Myocyte (in vitro differentiated cells): ENCODE data around the gene ARMS2. TPM values are rescaled to one million over a fixed set of nuclear protein-coding genes. Genes with fewer than 3 reads are reported as not detected.

ENCODE experiments used
- DNase-seq: peaks from one replicate; pipeline ENCODE4 v3.0.0-alpha.2; 2012; ENCODE audit warnings: low read depth
- total RNA-seq: library from RNA; depleted of rRNA; stranded (reverse); fragments of >200 nt; gene quantifications from 2 replicates; pipeline ENCODE4 v1.2.3, GENCODE V29; 2014

ARMS2 gene
- total RNA-seq, 1 donor from 2014 or later = not detected

DNA sequence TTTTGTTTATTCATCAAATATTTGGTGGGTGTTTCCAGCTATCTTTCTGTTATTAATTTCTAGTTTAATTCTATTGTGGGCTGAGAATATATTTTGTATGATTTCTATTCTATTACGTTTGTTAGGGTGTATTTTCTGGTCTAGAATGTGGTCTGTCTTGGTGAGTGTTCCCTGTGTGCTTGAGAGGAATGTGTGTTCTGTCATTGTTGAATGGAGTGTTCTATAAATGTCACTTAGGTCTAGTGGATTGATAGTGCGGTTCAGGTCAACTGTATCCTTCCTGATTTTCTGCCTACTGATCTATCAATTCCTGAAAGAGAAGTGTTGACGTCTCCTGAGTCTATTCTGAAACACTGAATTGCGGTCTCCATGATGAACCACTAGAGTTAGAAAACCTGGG lies 15.4 kb downstream of the ARMS2 start:
- DNase-seq = no peak

- no peak for DNase-seq
Measured at GRCh38 chr10:122471531-122472177, 17.2 kb downstream of the ARMS2 start.

GRCh38 chr10:122473116-122473515 lies 18.7 kb downstream of the ARMS2 start:
- DNase-seq = no peak

DNA sequence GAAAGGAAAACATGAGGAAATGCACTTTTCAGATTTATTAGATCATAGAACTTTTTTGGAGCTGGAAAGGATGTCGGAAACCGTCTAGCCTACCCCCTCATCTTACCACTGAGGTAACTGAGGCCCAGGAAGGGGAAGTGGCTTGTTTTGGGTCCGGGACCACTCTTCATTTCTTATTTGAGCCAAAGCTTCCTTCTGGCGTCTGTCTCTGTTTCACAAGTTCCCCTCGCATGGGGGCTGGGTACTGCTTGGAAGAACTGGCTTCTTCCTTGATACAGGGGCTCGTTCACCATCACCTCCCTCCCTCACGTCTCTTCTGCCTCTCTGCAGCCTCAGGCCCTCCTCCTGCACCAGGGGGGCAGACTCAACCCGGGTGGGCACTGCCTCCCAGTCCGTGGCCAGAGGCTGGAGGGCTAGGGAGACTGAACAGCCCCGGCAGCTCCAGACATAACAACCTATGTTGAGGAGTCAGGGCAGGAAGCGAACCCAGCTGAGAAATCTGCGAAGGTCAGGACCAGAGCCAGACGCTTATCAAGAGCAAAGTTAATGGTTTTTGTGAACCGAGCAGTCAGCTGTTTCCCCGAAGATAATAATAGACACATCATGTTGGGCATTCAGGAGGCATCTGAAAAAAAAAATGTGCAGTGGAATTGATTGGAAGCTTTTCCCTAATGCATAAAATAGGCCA lies 19.8 kb downstream of the ARMS2 start:
- no peak for DNase-seq

DNA sequence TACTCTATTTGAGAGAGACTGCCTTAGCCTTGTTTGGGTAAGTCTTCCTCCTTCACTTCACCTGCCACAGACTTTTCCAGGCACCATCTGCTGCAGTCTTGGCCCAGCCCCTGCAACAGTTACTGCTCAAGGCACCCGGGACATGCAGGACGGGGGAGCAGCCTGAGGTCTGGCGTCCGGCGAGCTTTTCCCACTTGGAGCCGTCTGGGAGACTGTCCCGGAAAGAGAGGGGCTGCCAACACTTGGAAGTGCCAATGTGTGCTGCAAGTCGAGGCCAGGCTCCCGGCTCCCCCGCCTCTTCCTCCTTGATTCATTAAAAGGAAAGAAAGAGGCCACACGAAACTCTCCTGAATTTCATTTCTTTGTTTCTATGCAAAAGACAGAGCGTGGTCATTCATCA lies 20.6 kb downstream of the ARMS2 start:
- DNase-seq = no peak

DNA sequence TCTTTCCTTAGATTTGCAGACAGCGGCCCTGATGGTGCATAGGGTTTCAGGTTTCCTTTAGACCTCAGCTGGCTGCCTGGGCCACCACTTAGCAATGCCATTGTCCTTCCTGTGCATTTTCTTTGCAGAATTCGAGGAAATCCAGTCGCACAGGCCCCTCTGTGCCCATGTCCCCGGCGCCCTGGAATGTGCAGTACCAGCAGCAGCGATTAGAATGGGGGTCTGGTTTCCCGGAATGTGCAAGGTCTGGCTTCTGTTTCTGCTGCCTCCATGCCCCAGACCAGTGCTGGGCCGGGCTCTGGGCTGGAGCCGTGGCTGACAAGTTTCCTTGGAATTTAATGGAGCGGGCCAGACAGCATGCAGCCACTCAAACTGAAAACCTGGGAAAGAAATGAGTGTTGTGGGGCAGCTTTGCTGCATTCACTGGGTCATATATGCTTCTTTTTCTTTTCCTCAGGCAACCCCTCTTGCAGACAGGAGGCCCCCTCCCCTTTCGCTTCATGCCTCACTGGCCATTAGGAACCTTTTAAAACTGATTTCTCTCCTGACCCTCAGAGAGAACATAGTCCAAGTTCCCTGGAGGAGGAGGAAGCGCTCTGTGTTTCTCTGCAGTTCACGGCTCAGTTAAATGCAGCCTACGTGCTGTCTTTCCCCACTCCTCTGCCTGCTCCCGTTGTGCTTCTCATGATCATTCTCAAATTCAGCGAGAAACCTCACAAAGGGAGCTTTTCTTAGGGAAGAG lies 21.3 kb downstream of the ARMS2 start:
- no peak for DNase-seq

- DNase-seq = no peak
Measured at GRCh38 chr10:122476333-122476695, 21.9 kb downstream of the ARMS2 start.

DNA sequence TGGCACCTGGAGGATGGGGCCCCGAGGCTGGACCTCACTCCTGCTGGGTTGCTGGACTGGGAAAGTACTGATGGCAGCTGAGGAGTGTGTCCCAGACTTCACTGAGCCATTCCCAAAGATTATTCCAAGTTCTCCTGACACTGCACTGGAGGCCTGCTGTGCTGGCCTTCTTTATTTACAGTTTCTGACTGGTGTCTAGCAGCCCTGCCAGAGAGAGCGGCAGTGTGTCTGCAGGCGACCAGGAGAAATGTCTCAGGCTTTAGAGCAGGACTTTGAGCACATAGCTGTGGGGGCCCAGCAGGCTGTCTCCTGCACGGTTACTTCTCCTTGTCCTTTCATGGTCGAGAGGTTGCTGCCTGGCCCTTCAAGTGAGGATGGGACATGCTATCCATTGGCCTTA lies 23.0 kb downstream of the ARMS2 start:
- DNase-seq = no peak

- no peak for DNase-seq
Measured at GRCh38 chr10:122478971-122479370, 24.5 kb downstream of the ARMS2 start.

DNA sequence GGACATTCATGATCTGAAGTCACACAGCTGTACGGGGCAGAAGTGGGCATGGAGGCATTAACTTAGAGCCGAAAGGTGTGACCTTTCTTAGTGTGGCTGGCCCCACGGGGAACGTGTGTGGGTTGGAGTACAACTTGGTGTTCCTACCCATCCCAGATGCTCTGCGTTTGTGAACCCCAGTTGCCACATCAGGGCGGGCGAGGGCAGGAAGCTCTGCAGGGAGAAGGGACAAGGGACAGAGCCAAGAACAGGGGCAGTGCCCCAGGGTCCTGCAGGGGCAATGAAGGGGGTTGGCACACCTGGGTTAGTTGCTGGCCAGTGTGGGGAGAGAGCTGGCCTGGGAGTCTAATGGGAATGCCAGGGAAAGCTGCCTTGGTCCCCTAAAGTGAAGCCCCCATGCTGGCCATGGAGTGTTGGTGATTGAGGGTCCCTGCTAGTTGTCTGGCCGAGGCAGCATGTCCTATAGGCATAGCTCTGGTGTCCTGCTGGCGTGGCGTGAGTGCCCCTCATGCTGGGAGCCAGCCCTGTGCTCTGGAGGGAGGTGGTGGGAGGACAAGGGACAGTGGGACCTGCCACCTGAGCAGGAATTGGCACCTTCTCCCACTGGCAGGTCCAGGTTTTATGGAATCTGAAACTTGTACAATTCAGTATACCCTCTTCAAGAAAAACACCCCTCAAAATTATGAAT lies 25.8 kb downstream of the ARMS2 start:
- no peak for DNase-seq

GRCh38 chr10:122481296-122482056 lies 27.0 kb downstream of the ARMS2 start:
- no peak for DNase-seq

- DNase-seq = no peak
Measured at GRCh38 chr10:122484276-122485060, 30.0 kb downstream of the ARMS2 start.

GRCh38 chr10:122485670-122486069 lies 31.2 kb downstream of the ARMS2 start:
- DNase-seq = no peak

DNA sequence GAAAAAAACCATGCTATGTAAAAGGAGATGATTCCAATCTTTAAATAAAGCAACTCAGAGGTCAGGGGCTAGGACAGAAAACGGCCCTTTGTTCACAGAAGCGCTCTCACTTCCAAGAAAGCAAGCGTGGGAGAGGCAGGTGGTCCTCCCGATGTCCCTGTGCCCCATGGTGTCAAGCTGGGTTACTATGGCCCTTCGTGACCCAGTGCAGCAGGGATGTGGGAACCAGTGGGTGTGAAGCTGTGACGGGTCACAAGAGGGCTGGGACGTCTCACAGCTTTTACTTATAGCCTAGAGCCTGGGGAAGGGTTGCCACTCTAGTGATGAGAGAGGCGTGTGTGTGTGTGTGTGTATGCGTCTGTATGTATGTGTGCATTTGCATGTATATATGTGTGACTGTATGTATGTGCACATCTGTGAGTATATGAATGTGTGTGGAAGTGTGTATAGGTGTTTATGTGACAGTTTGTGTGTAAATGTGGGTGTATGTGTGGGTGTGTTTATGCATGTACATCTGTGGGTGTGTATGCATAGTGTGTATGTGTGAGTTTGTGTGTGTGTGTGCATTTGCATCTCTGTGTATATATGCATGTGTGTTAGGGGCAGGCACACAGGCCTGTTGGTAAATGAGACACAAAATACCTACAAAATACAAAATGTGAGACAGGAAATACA lies 32.1 kb downstream of the ARMS2 start:
- DNase-seq = no peak

- DNase-seq = no peak
Measured at GRCh38 chr10:122487174-122487765, 32.8 kb downstream of the ARMS2 start.

DNA sequence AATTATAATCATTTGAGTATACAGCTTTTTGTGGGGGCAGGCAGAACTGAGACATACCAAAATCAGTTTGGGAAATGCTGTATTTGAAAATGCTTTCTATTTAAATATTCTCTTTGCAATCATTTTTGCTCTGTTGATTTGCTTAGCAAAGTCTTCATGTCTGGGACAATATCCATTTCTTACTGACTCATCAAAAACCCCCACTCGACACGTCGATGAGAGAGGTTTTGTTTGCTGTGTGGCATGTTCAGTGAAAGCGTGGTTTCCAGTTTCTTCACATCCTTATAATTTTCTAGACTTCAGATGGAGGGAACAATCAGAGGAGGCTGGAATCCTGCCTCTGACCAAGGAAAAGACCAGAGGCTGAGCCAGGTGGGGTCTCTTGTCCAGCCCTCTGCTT lies 35.8 kb downstream of the ARMS2 start:
- no peak for DNase-seq

DNA sequence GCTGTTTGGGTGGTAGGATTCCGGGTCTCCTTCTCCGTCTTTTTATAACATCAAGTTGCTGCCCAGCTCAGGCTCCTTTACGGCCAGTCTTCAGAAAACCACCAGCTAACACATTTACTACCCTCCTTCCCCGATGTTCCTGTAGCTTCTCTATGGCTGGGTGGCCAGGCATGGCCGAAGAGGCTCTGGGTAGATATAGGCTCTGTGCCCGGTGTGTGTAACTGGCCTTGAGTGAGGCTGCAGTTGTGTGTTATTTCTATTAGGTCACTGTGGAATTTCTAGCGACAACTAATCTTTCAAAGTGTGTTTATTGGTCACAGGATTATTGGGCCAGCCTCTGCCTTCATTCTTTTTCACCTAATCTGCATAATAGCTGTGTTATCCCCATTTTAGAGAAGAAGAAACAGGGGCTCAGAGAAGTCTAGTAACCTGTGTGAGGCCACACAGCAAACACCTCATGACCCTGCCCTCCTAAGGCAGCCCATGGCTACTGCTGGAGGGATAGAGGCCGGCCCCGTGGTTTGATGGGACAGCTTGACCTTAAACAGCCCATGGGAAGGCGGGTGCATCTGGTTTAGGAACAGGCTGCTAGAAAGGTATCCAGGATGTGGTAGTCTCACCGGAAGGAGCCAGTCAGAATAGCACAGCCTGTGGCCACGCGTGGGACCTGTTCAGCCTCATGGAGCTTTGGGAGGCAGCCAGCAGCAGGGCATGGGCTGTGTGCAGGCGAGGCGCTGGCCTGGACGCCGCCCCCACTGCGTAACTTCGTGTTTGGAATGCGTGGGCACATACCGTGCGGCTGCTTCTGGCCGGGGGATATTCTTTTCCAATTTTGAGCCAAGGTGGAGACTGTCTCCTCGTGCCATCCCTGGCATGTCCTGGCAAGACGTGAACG lies 36.6 kb downstream of the ARMS2 start:
- peak; percentile 68 for DNase-seq

DNA sequence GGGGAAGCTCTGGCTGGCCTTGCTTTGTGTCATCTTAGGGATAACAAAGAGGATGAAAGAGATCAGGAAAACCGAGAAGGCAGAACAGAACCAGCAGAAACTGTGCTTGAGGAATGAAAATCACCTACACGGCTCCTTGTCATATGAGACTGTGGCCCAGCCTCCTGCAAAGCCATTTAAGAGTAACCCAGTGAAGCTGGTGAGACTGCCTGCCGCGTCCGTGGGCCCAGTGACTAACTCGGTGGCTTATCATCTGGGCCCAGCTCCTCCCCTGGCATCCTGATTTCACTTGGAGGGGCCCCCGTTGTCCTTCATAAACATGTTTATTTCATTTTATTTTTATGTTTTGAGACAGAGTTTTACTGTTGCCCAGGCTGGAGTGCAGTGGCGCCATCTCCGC lies 37.6 kb downstream of the ARMS2 start:
- no peak for DNase-seq
